AG10803 (cell line): ENCODE results near the gene XG.

Experiments used
- DNase-seq: peaks from one replicate; pipeline ENCODE4 v3.0.0; 2010; ENCODE audit warnings: low read depth
- H3K4me3 ChIP-seq: 2 replicates; pipeline ENCODE4 v1.5.1; 2011; ENCODE audit warnings: mild to moderate bottlenecking, low read length, control low read depth
- CTCF ChIP-seq: conservative IDR thresholded peaks from 2 replicates; pipeline ENCODE4 v1.5.1; 2011; ENCODE audit warnings: mild to moderate bottlenecking, low read length, control low read depth, inconsistent platforms

The XG gene

GRCh38 chrX:2831471-2832228, 79.8 kb downstream of the XG start:
- TF ChIP-seq CTCF: no peak
- H3K4me3 ChIP-seq: no peak overlapping the region
- no peak for DNase-seq

GRCh38 chrX:2837961-2838360, 86.1 kb downstream of the XG start:
- DNase-seq: no peak
- no peak for TF ChIP-seq CTCF
- no peak overlapping the region for H3K4me3 ChIP-seq

GRCh38 chrX:2840961-2841360, 89.1 kb downstream of the XG start:
- DNase-seq: no peak
- H3K4me3 ChIP-seq: no peak overlapping the region

GRCh38 chrX:2841537-2841936, 89.7 kb downstream of the XG start:
- no peak for DNase-seq
- TF ChIP-seq CTCF: no peak
- no peak overlapping the region for H3K4me3 ChIP-seq

More at GRCh38 chrX:2840961-2841360, 89.1 kb downstream of the XG start:
- no peak for TF ChIP-seq CTCF

- no peak for DNase-seq
- no peak overlapping the region for H3K4me3 ChIP-seq
- no peak for TF ChIP-seq CTCF
Measured at GRCh38 chrX:2846992-2847391, 95.2 kb downstream of the XG start.

- DNase-seq: peak; percentile 73
- no peak for TF ChIP-seq CTCF
- no peak overlapping the region for H3K4me3 ChIP-seq
Measured at GRCh38 chrX:2848871-2849301, 97.0 kb downstream of the XG start.

- TF ChIP-seq CTCF: no peak
Measured at GRCh38 chrX:2854918-2855317, 103.1 kb downstream of the XG start.

More at GRCh38 chrX:2854918-2855317, 103.1 kb downstream of the XG start:
- DNase-seq: no peak
- H3K4me3 ChIP-seq: no peak overlapping the region
